Measurements from ENCODE around the gene AKR7A3. TPM values are rescaled to one million over a fixed set of nuclear protein-coding genes. Genes with fewer than 3 reads are reported as not detected.
"Not testable (repeated sequence)": the region's sequence is repeated elsewhere in the genome, so short reads cannot be mapped to it uniquely, and the experiment has no call there.

AKR7A3 gene
- total and polyA plus RNA-seq, 4 donors = 0.23 to 69.6 (median 55.0) TPM

DNA sequence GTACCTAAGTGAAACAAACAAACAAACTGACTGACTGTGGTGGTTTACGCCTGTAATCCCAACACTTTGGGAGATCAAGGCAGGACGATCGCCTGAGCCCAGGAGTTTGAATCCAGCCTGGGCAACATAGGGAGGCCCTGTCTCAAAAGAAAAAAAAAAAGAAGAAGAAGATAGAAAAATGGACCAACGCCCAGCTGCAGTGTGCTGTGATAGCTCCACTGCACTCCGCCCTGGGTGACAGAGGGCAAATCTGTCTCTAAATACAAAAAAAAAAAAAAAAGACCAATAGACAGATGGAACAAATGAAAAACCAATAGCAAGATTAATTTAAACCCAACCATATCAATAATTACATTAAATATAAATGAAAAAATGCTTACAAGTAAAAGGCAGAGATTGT is 13.9 kb downstream of the AKR7A3 start:
- WGBS = 43% methylated on average over 5 of the region's 5 CpGs
- H3K4me3 ChIP-seq (ENCODE audit: low read depth in 1 of 3, low read length in 3 of 3) = peak overlapping the region; percentile 26 to 79 (median 66)

DNA sequence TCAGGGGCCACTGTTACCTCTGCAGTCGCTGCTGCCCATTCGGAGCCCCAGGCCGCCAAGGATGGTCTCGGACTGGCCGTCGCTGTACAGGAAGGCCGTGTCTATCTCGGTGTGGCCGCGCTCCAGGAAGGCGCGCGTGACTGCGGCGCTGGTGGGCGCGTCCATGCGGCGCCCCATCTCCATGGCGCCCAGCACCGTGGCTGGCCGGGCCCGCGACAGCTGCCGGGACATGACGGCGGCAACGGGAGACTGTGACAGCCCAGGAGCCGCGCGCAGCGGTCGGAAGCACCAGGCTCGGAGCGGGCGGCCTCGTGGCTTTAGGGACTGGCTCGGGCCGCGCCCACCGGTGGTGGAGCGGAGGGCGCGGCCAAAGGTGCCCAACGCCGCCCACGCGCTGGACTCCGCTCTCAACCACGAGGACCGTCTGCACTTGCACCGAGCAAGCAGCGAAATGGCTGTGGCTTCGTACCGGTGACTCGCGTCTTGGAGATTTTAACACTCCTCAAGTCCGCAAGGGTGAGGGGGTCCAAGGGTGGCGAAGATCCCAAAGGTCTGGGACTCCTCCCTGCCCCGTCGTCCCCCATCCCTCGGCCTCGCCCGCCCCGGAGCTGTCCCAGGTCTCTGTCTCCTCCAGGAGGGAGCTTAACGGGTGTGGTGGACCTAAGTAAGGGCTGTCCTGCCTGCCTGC is 14.6 kb downstream of the AKR7A3 start:
- H3K4me1 ChIP-seq (ENCODE audit: control insufficient read depth in 4 of 4, insufficient read depth in 4 of 4, low read length in 3 of 4) = peaks cover 0 to 29% (median 17%) of the 10 kb centered on the region in 4 donors
- H3K36me3 ChIP-seq (ENCODE audit: control insufficient read depth in 4 of 4, insufficient read depth in 3 of 4, low read depth in 1 of 4, low read length in 3 of 4); DNase-seq (ENCODE audit: low spot score); H3K9me3 ChIP-seq (ENCODE audit: control insufficient read depth in 4 of 4, low read length in 3 of 4); H3K27me3 ChIP-seq (ENCODE audit: control insufficient read depth in 4 of 4, insufficient read depth in 4 of 4, low read length in 3 of 4): not testable (repeated sequence)
- WGBS = 10% methylated on average over 59 of the region's 66 CpGs
- TF ChIP-seq, protein P1, sequence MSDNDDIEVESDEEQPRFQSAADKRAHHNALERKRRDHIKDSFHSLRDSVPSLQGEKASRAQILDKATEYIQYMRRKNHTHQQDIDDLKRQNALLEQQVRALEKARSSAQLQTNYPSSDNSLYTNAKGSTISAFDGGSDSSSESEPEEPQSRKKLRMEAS (IDR thresholded peaks at IDR 0.05) = peak; percentile 41
- TF ChIP-seq, protein P2, sequence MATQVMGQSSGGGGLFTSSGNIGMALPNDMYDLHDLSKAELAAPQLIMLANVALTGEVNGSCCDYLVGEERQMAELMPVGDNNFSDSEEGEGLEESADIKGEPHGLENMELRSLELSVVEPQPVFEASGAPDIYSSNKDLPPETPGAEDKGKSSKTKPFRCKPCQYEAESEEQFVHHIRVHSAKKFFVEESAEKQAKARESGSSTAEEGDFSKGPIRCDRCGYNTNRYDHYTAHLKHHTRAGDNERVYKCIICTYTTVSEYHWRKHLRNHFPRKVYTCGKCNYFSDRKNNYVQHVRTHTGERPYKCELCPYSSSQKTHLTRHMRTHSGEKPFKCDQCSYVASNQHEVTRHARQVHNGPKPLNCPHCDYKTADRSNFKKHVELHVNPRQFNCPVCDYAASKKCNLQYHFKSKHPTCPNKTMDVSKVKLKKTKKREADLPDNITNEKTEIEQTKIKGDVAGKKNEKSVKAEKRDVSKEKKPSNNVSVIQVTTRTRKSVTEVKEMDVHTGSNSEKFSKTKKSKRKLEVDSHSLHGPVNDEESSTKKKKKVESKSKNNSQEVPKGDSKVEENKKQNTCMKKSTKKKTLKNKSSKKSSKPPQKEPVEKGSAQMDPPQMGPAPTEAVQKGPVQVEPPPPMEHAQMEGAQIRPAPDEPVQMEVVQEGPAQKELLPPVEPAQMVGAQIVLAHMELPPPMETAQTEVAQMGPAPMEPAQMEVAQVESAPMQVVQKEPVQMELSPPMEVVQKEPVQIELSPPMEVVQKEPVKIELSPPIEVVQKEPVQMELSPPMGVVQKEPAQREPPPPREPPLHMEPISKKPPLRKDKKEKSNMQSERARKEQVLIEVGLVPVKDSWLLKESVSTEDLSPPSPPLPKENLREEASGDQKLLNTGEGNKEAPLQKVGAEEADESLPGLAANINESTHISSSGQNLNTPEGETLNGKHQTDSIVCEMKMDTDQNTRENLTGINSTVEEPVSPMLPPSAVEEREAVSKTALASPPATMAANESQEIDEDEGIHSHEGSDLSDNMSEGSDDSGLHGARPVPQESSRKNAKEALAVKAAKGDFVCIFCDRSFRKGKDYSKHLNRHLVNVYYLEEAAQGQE (IDR thresholded peaks at IDR 0.05) = peak; percentile 3
- TF ChIP-seq SP1 (IDR thresholded peaks at IDR 0.05) (peak; percentile 14), EGR1 (IDR thresholded peaks at IDR 0.05; ENCODE audit: low read depth in 2 of 2) (peak; percentile 96 to 97), HNF4A (conservative IDR thresholded peaks at IDR 0.05) (peak; percentile 24 to 54), YY1 (IDR thresholded peaks at IDR 0.05) (peak; percentile 29), HNF4G (IDR thresholded peaks at IDR 0.05) (peak; percentile 13)
- H3K27ac ChIP-seq (ENCODE audit: low read depth in 1 of 2, low read length in 2 of 2) = peak overlapping the region; percentile 94 to 98
- peak overlapping the region; percentile 83 to 96 for H3K9ac ChIP-seq (ENCODE audit: low read depth in 1 of 2, low read length in 2 of 2)
- peak overlapping the region; percentile 71 to 96 (median 79) for H3K4me3 ChIP-seq (ENCODE audit: low read depth in 1 of 3, low read length in 3 of 3)

More for the DNA sequence above, 13.9 kb downstream of the AKR7A3 start:
- Histone ChIP-seq H3K9ac (ENCODE audit: low read depth in 1 of 2, low read length in 2 of 2) (peak overlapping the region; percentile 75 to 78), H3K27ac (ENCODE audit: low read depth in 1 of 2, low read length in 2 of 2) (peak overlapping the region; percentile 94 to 98), H3K4me1 (ENCODE audit: control insufficient read depth in 4 of 4, insufficient read depth in 4 of 4, low read length in 3 of 4) (peaks cover 0 to 29% (median 15%) of the 10 kb centered on the region in 4 donors), H3K36me3 (ENCODE audit: control insufficient read depth in 4 of 4, insufficient read depth in 3 of 4, low read depth in 1 of 4, low read length in 3 of 4) (peaks cover 0 to 1% (median 0%) of the 10 kb centered on the region in 4 donors), H3K9me3 (ENCODE audit: control insufficient read depth in 4 of 4, low read length in 3 of 4) (no peaks in the 10 kb centered on the region), H3K27me3 (ENCODE audit: control insufficient read depth in 4 of 4, insufficient read depth in 4 of 4, low read length in 3 of 4) (no peaks in the 10 kb centered on the region)
- DNase-seq (ENCODE audit: low spot score) = no peak
- TF ChIP-seq FOXA1 (IDR thresholded peaks at IDR 0.05) = no peak
- TF ChIP-seq FOXA2 (IDR thresholded peaks at IDR 0.05) = no peak
- TF ChIP-seq HNF4A (conservative IDR thresholded peaks at IDR 0.05) = peak; percentile 86 to 88
- TF ChIP-seq RAD21 (IDR thresholded peaks at IDR 0.05) = no peak
- TF ChIP-seq YY1 (IDR thresholded peaks at IDR 0.05) = no peak
- peak; percentile 30 for TF ChIP-seq HNF4G (IDR thresholded peaks at IDR 0.05)
- TF ChIP-seq, protein P3, sequence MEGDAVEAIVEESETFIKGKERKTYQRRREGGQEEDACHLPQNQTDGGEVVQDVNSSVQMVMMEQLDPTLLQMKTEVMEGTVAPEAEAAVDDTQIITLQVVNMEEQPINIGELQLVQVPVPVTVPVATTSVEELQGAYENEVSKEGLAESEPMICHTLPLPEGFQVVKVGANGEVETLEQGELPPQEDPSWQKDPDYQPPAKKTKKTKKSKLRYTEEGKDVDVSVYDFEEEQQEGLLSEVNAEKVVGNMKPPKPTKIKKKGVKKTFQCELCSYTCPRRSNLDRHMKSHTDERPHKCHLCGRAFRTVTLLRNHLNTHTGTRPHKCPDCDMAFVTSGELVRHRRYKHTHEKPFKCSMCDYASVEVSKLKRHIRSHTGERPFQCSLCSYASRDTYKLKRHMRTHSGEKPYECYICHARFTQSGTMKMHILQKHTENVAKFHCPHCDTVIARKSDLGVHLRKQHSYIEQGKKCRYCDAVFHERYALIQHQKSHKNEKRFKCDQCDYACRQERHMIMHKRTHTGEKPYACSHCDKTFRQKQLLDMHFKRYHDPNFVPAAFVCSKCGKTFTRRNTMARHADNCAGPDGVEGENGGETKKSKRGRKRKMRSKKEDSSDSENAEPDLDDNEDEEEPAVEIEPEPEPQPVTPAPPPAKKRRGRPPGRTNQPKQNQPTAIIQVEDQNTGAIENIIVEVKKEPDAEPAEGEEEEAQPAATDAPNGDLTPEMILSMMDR (IDR thresholded peaks at IDR 0.05; ENCODE audit: low read depth, low read length, missing input control) = no peak
- TF ChIP-seq, protein P4, sequence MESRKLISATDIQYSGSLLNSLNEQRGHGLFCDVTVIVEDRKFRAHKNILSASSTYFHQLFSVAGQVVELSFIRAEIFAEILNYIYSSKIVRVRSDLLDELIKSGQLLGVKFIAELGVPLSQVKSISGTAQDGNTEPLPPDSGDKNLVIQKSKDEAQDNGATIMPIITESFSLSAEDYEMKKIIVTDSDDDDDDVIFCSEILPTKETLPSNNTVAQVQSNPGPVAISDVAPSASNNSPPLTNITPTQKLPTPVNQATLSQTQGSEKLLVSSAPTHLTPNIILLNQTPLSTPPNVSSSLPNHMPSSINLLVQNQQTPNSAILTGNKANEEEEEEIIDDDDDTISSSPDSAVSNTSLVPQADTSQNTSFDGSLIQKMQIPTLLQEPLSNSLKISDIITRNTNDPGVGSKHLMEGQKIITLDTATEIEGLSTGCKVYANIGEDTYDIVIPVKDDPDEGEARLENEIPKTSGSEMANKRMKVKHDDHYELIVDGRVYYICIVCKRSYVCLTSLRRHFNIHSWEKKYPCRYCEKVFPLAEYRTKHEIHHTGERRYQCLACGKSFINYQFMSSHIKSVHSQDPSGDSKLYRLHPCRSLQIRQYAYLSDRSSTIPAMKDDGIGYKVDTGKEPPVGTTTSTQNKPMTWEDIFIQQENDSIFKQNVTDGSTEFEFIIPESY (IDR thresholded peaks at IDR 0.05) = no peak
- TF ChIP-seq, protein P5, sequence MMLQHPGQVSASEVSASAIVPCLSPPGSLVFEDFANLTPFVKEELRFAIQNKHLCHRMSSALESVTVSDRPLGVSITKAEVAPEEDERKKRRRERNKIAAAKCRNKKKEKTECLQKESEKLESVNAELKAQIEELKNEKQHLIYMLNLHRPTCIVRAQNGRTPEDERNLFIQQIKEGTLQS (IDR thresholded peaks at IDR 0.05) = no peak

Data from liver (tissue), 9 donors.